ENCODE measurements around the gene TPM2. TPM values are rescaled to one million over a fixed set of nuclear protein-coding genes. Genes with fewer than 3 reads are reported as not detected.
"Not testable (repeated sequence)": the region's sequence is repeated elsewhere in the genome, so short reads cannot be mapped to it uniquely, and the experiment has no call there.

The TPM2 gene
- total and polyA plus RNA-seq, 4 experiments from 2014 or later: 0.79 to 79.6 (median 72.6) TPM; not detected in 1

GRCh38 chr9:35646533-35647265, 43.0 kb downstream of the TPM2 start:
- peak overlapping the region; percentile 78 to 96 for H3K4me3 ChIP-seq (ENCODE audit: low read length in 2 of 2)
- CTCF ChIA-PET (ENCODE audit: partially characterized antibody): interaction anchor here (0.9 to 19.4 kb wide), 26 partner anchors 8 to 530 kb away, joined by 3 to 260 read pairs (median 4); partner anchors contain the start of genes ARHGEF39, CA9, CCDC107 and CREB3
- H3K9me3 ChIP-seq (ENCODE audit: control insufficient read depth in 1 of 2, low read length in 2 of 2): no peaks in the 10 kb centered on the region
- intact Hi-C loops (cut with micrococcal nuclease): loop anchor here (1.0 to 5.0 kb wide), 9 partner anchors 11 to 529 kb away; partner anchors contain the start of genes ATOSB, CREB3, GBA2 and RGP1
- Mint-ChIP-seq H3K27me3 (no peaks in the 10 kb centered on the region), H3K27ac (peak overlapping the region; percentile 89 to 99 (median 97)), H3K36me3 (peaks cover 5 to 27% of the 10 kb centered on the region in 2 donors), H3K4me1 (peaks cover 29 to 87% (median 47%) of the 10 kb centered on the region in 4 donors), H3K9me3 (no peaks in the 10 kb centered on the region), H3K4me3 (peak overlapping the region; percentile 93 to 98 (median 94))
- H3K4me1 ChIP-seq (ENCODE audit: insufficient read depth, low read length): peaks cover 56% of the 10 kb centered on the region
- peak; percentile 91 to 95 (median 91) for DNase-seq
- H3K27me3 ChIP-seq (ENCODE audit: insufficient read depth, low read length): no peaks in the 10 kb centered on the region
- POLR2A ChIA-PET (ENCODE audit: partially characterized antibody): interaction anchor here (0.9 to 10.7 kb wide), 22 partner anchors 11 to 574 kb away, joined by 3 to 420 read pairs (median 8); partner anchors contain the start of genes ARHGEF39, CCDC107, CD72 and CREB3
- H3K36me3 ChIP-seq (ENCODE audit: insufficient read depth, low read length): no peaks in the 10 kb centered on the region
- peak overlapping the region; percentile 88 for H3K27ac ChIP-seq (ENCODE audit: low read depth, low read length)

DNA sequence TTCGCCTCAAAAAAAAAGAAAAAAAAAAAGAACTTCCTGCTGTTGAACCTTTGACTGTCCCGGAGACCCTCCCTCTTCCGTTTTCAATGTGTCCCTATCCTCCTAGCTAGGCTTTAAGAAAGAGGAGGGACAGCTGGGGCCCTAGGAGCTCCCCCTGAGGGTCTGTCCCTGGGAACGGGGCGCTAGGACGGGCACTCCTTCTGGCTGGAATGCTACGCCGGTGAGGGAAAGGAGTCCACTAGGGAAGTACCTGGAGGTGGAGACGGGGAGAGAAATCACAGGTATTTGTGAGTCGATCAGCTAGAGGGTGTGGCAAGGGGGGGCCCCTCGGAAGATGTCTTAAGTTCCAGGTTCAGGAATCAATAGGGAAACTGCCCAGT, 43.6 kb downstream of the TPM2 start:
- Histone ChIP-seq H3K4me3 (ENCODE audit: low read length in 2 of 2) (peak overlapping the region; percentile 78 to 96), H3K27me3 (ENCODE audit: insufficient read depth, low read length) (no peaks in the 10 kb centered on the region), H3K4me1 (ENCODE audit: insufficient read depth, low read length) (peaks cover 50% of the 10 kb centered on the region), H3K36me3 (ENCODE audit: insufficient read depth, low read length) (no peaks in the 10 kb centered on the region), H3K9me3 (ENCODE audit: control insufficient read depth in 1 of 2, low read length in 2 of 2) (no peaks in the 10 kb centered on the region), H3K27ac (ENCODE audit: low read depth, low read length) (peak overlapping the region; percentile 88)
- no peaks in the 10 kb centered on the region for H3K9me3 Mint-ChIP-seq
- H3K27ac Mint-ChIP-seq: peak overlapping the region; percentile 89 to 99 (median 97)
- H3K27me3 Mint-ChIP-seq: no peaks in the 10 kb centered on the region
- POLR2A ChIA-PET (ENCODE audit: partially characterized antibody): interaction anchor here (0.9 to 10.7 kb wide), 16 partner anchors 10 to 549 kb away, joined by 3 to 420 read pairs (median 13); partner anchors contain the start of genes ARHGEF39, CCDC107, CD72 and CREB3
- intact Hi-C loops (cut with micrococcal nuclease): loop anchor here (1.0 to 5.0 kb wide), 8 partner anchors 11 to 529 kb away; partner anchors contain the start of genes ATOSB, CREB3, GBA2 and RGP1
- peak in 1 of 5 donors; percentile 42 for DNase-seq
- H3K4me1 Mint-ChIP-seq: peaks cover 25 to 85% (median 43%) of the 10 kb centered on the region in 4 donors
- CTCF ChIA-PET (ENCODE audit: partially characterized antibody): interaction anchor here (1.0 to 19.4 kb wide), 19 partner anchors 8 to 529 kb away, joined by 3 to 260 read pairs (median 7); partner anchors contain the start of genes ARHGEF39, CA9, CCDC107 and CREB3
- H3K36me3 Mint-ChIP-seq: peaks cover 10 to 27% of the 10 kb centered on the region in 2 donors
- H3K4me3 Mint-ChIP-seq: peak overlapping the region; percentile 93 to 98 (median 94)

GRCh38 chr9:35645736-35646135, 44.0 kb downstream of the TPM2 start:
- CTCF ChIA-PET (ENCODE audit: partially characterized antibody): interaction anchor here (1.0 to 19.4 kb wide), 15 partner anchors 10 to 529 kb away, joined by 3 to 260 read pairs (median 15); partner anchors contain the start of genes ARHGEF39, CA9, CCDC107 and CREB3
- H3K27ac Mint-ChIP-seq: peak overlapping the region; percentile 89 to 99 (median 97)
- not testable (repeated sequence) for DNase-seq; H3K36me3 ChIP-seq (ENCODE audit: insufficient read depth, low read length); H3K27me3 Mint-ChIP-seq; H3K9me3 ChIP-seq (ENCODE audit: control insufficient read depth in 1 of 2, low read length in 2 of 2); H3K9me3 Mint-ChIP-seq; H3K27me3 ChIP-seq (ENCODE audit: insufficient read depth, low read length)
- Histone ChIP-seq H3K4me1 (ENCODE audit: insufficient read depth, low read length) (peaks cover 46% of the 10 kb centered on the region), H3K4me3 (ENCODE audit: low read length in 2 of 2) (peak overlapping the region; percentile 78 to 96), H3K27ac (ENCODE audit: low read depth, low read length) (peak overlapping the region; percentile 88)
- POLR2A ChIA-PET (ENCODE audit: partially characterized antibody): interaction anchor here (0.9 to 10.7 kb wide), 13 partner anchors 10 to 549 kb away, joined by 3 to 420 read pairs (median 27); partner anchors contain the start of genes ARHGEF39, CCDC107, CD72 and CREB3
- peaks cover 23 to 81% (median 41%) of the 10 kb centered on the region in 4 donors for H3K4me1 Mint-ChIP-seq
- intact Hi-C loops (cut with micrococcal nuclease): loop anchor here (1.0 to 5.0 kb wide), 8 partner anchors 12 to 528 kb away; partner anchors contain the start of genes ATOSB, CREB3, GBA2 and RGP1
- peak overlapping the region; percentile 93 to 98 (median 94) for H3K4me3 Mint-ChIP-seq
- peaks cover 14 to 27% of the 10 kb centered on the region in 2 donors for H3K36me3 Mint-ChIP-seq

DNA sequence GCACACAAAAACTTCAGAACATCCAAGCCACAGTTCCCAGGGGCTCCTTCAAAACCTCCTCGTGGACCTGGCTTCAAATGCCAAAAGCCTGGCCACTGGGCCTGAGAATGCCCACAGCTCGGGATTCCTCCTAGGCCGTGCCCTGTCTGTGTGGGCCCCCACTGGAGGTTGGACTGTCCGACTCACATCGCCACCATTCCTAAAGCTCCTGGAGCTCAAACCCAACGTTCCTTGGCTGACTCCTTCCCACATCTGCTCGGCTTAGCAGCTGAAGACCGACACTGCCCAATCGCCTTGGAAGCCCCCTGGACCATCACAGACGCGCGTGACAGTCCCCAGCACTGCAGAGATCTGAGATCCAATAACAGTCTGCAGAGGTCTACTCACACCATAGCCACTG, 46.7 kb downstream of the TPM2 start:
- Histone ChIP-seq H3K9me3 (ENCODE audit: control insufficient read depth in 1 of 2, low read length in 2 of 2) (no peaks in the 10 kb centered on the region), H3K27ac (ENCODE audit: low read depth, low read length) (no peak overlapping the region), H3K36me3 (ENCODE audit: insufficient read depth, low read length) (no peaks in the 10 kb centered on the region), H3K27me3 (ENCODE audit: insufficient read depth, low read length) (no peaks in the 10 kb centered on the region), H3K4me3 (ENCODE audit: low read length in 2 of 2) (no peak overlapping the region), H3K4me1 (ENCODE audit: insufficient read depth, low read length) (peaks cover 45% of the 10 kb centered on the region)
- no peak for DNase-seq
- Mint-ChIP-seq H3K27ac (peak overlapping the region in 3 of 7 donors; percentile 16 to 77 (median 29)), H3K27me3 (no peaks in the 10 kb centered on the region), H3K9me3 (no peaks in the 10 kb centered on the region), H3K4me3 (no peak overlapping the region), H3K4me1 (peaks cover 23 to 76% (median 44%) of the 10 kb centered on the region in 4 donors), H3K36me3 (peaks cover 15 to 18% of the 10 kb centered on the region in 2 donors)
- POLR2A ChIA-PET (ENCODE audit: partially characterized antibody): interaction anchor here (10.6 to 10.7 kb wide), 2 partner anchors 18 to 25 kb away, joined by 148 to 420 read pairs; partner anchors contain the start of genes ARHGEF39, CCDC107, CD72 and RMRP
- intact Hi-C loops (cut with micrococcal nuclease): no loop called here
- CTCF ChIA-PET (ENCODE audit: partially characterized antibody): interaction anchor here (10.7 kb wide), 1 partner anchor 20 kb away, joined by 260 read pairs; the partner anchor contains the start of genes ARHGEF39, CCDC107 and RMRP

- H3K4me1 ChIP-seq (ENCODE audit: insufficient read depth, low read length): peaks cover 43% of the 10 kb centered on the region
- POLR2A ChIA-PET (ENCODE audit: partially characterized antibody): interaction anchor here (2.5 to 10.7 kb wide), 2 partner anchors 9 to 23 kb away, joined by 6 to 148 read pairs; partner anchors contain the start of genes CD72 and SIT1
- DNase-seq; H3K4me3 ChIP-seq (ENCODE audit: low read length in 2 of 2); H3K9me3 ChIP-seq (ENCODE audit: control insufficient read depth in 1 of 2, low read length in 2 of 2); H3K9me3 Mint-ChIP-seq; H3K4me3 Mint-ChIP-seq; H3K36me3 ChIP-seq (ENCODE audit: insufficient read depth, low read length); H3K27me3 Mint-ChIP-seq; intact Hi-C loops (cut with micrococcal nuclease); H3K27ac ChIP-seq (ENCODE audit: low read depth, low read length); H3K27me3 ChIP-seq (ENCODE audit: insufficient read depth, low read length): not testable (repeated sequence)
- Mint-ChIP-seq H3K27ac (peak overlapping the region in 2 of 7 donors; percentile 29 to 42), H3K4me1 (peaks cover 22 to 76% (median 47%) of the 10 kb centered on the region in 4 donors), H3K36me3 (peaks cover 11 to 15% of the 10 kb centered on the region in 2 donors)
- CTCF ChIA-PET (ENCODE audit: partially characterized antibody): interaction anchor here (1.6 to 2.3 kb wide), 2 partner anchors 30 to 35 kb away, joined by 3 to 7 read pairs; no protein-coding TSS in a partner anchor
Observed at GRCh38 chr9:35641478-35641877, 48.2 kb downstream of the TPM2 start.

DNA sequence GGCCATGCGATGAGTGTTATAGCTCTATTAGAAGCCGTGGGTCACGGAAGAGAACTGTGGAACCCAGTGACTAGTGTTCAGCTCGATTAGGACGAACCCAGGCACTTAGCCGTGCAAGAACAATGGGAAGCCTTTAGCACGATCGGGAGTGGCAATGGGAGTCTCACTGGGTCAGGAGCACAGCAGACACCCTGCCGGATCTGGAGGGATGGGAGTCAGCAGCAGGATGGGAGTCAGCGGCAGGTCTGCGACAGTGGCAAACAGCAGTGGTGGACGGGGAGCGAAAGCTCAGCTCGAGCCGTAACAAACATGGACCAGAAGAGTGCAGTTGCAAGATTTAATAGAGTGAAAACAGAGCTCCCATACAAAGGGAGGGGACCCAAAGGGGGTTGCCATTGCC, 49.3 kb downstream of the TPM2 start:
- H3K27ac Mint-ChIP-seq: peak overlapping the region in 2 of 7 donors; percentile 18 to 35
- intact Hi-C loops (cut with micrococcal nuclease); DNase-seq; H3K9me3 Mint-ChIP-seq; H3K27me3 ChIP-seq (ENCODE audit: insufficient read depth, low read length); H3K36me3 ChIP-seq (ENCODE audit: insufficient read depth, low read length); H3K9me3 ChIP-seq (ENCODE audit: control insufficient read depth in 1 of 2, low read length in 2 of 2); H3K27me3 Mint-ChIP-seq; H3K27ac ChIP-seq (ENCODE audit: low read depth, low read length); H3K4me3 ChIP-seq (ENCODE audit: low read length in 2 of 2): not testable (repeated sequence)
- peaks cover 23 to 76% (median 47%) of the 10 kb centered on the region in 4 donors for H3K4me1 Mint-ChIP-seq
- CTCF ChIA-PET (ENCODE audit: partially characterized antibody): interaction anchor here (1.0 to 3.5 kb wide), 6 partner anchors 18 to 56 kb away, joined by 3 to 11 read pairs (median 4); partner anchors contain the start of genes ARHGEF39, CCDC107 and RMRP
- peak overlapping the region in 2 of 8 donors; percentile 20 to 57 for H3K4me3 Mint-ChIP-seq
- H3K36me3 Mint-ChIP-seq: peaks cover 7 to 15% of the 10 kb centered on the region in 2 donors
- POLR2A ChIA-PET (ENCODE audit: partially characterized antibody): interaction anchor here (2.5 kb wide), 1 partner anchor 10 kb away, joined by 6 read pairs; the partner anchor contains the start of gene SIT1
- H3K4me1 ChIP-seq (ENCODE audit: insufficient read depth, low read length): peaks cover 44% of the 10 kb centered on the region
